NCI-H1694 (cell line): ENCODE results near the gene PCDHGB7.
"Not testable (repeated sequence)": the region's sequence is repeated elsewhere in the genome, so short reads cannot be mapped to it uniquely, and the experiment has no call there.

Source experiments
- DNase-seq: peaks from one replicate; lab custom pipeline; 2025; lab: John Stamatoyannopoulos, UW

Gene PCDHGB7

GRCh38 chr5:141417494-141418172 is at the start of gene PCDHGB7:
Gene PCDHGB7, plus strand, starts transcription at chr5:141417677. Its CDS starts 183 bp downstream, at chr5:141417860.
- not testable (repeated sequence) for DNase-seq

GRCh38 chr5:141369994-141370848 is 47.3 kb upstream of the PCDHGB7 start, which contains the start of gene PCDHGB3:
Gene PCDHGB3, plus strand, starts transcription at chr5:141370242. Its CDS starts 153 bp downstream, at chr5:141370395.
- DNase-seq: no peak

- DNase-seq: no peak
Measured at GRCh38 chr5:141371572-141372475, 45.7 kb upstream of the PCDHGB7 start.

GRCh38 chr5:141373673-141374317 is 43.7 kb upstream of the PCDHGB7 start, which contains the start of gene PCDHGA6:
Gene PCDHGA6, plus strand, starts transcription at chr5:141373891. Its CDS starts 193 bp downstream, at chr5:141374084.
- DNase-seq: no peak

GRCh38 chr5:141374627-141375026 is 42.9 kb upstream of the PCDHGB7 start:
- DNase-seq: no peak

- DNase-seq: not testable (repeated sequence)
Measured at GRCh38 chr5:141375444-141376155, 41.9 kb upstream of the PCDHGB7 start.

GRCh38 chr5:141382469-141383294 is 34.8 kb upstream of the PCDHGB7 start, which contains the start of gene PCDHGA7:
Gene PCDHGA7, plus strand, starts transcription at chr5:141382742. Its CDS starts 158 bp downstream, at chr5:141382900.
- DNase-seq: no peak

GRCh38 chr5:141383345-141383744 is 34.1 kb upstream of the PCDHGB7 start:
- DNase-seq: no peak

- DNase-seq: no peak
Measured at GRCh38 chr5:141384471-141385267, 32.8 kb upstream of the PCDHGB7 start.

GRCh38 chr5:141387557-141388311 is 29.7 kb upstream of the PCDHGB7 start, which contains the start of gene PCDHGB4:
Gene PCDHGB4, plus strand, starts transcription at chr5:141387698. Its CDS starts 187 bp downstream, at chr5:141387885.
- DNase-seq: not testable (repeated sequence)

- DNase-seq: no peak
Measured at GRCh38 chr5:141388661-141389060, 28.8 kb upstream of the PCDHGB7 start.

GRCh38 chr5:141389153-141390042 is 28.1 kb upstream of the PCDHGB7 start:
- no peak for DNase-seq

GRCh38 chr5:141392429-141393198 is 24.9 kb upstream of the PCDHGB7 start, which contains the start of gene PCDHGA8:
Gene PCDHGA8, plus strand, starts transcription at chr5:141392633. Its CDS starts 181 bp downstream, at chr5:141392814.
- no peak for DNase-seq

GRCh38 chr5:141393267-141393666 is 24.2 kb upstream of the PCDHGB7 start:
- DNase-seq: no peak

- DNase-seq: not testable (repeated sequence)
Measured at GRCh38 chr5:141394401-141395187, 22.9 kb upstream of the PCDHGB7 start.
